SK-N-SH treated with all-trans-retinoic acid at 6 μM for 48 hours (cell line): ENCODE results near the gene FOSL1.

Source experiments
- ATAC-seq: fragments of 200-7000 bp; cut with Tn5 transposase; 3 replicates; pipeline ENCODE4 v1.9.1; 2020; ENCODE audit warnings: mild to moderate bottlenecking, moderate library complexity
- ARNTL ChIP-seq: fragments of 450-650 bp; formaldehyde crosslinking; IDR thresholded peaks from 2 replicates; pipeline ENCODE4 v1.5.0; 2020; ENCODE audit warnings: low read depth, mild to moderate bottlenecking, moderate library complexity, borderline replicate concordance
- BACH2 ChIP-seq: fragments of 250-450 bp; sonication (Bioruptor Pico); IDR thresholded peaks from 2 replicates; pipeline ENCODE4 v1.9.0; 2021; ENCODE audit warnings: mild to moderate bottlenecking, borderline replicate concordance
- CREB5 ChIP-seq: fragments of 250-450 bp; sonication (Bioruptor Pico); IDR thresholded peaks from 2 replicates; pipeline ENCODE4 v1.5.1; 2020; ENCODE audit warnings: low read depth, mild to moderate bottlenecking, moderate library complexity
- CSDC2 ChIP-seq: fragments of 250-450 bp; sonication (Bioruptor Pico); IDR thresholded peaks from 2 replicates; pipeline ENCODE4 v1.5.0; 2020; ENCODE audit warnings: mild to moderate bottlenecking, moderate library complexity
- CSRNP3 ChIP-seq: fragments of 250-450 bp; sonication (Bioruptor Pico); IDR thresholded peaks from 2 replicates; pipeline ENCODE4 v1.5.1; 2021; ENCODE audit warnings: mild to moderate bottlenecking, moderate library complexity
- ESRRG ChIP-seq: fragments of 250-450 bp; sonication (Bioruptor Pico); IDR thresholded peaks from 2 replicates; pipeline ENCODE4 v1.6.1; 2021; ENCODE audit warnings: mild to moderate bottlenecking
- GLIS3 ChIP-seq: fragments of 250-450 bp; sonication (Bioruptor Pico); IDR thresholded peaks from 2 replicates; pipeline ENCODE4 v1.5.0; 2020; ENCODE audit warnings: mild to moderate bottlenecking, moderate library complexity
- OSR1 ChIP-seq: fragments of 250-450 bp; sonication (Bioruptor Pico); IDR thresholded peaks from 2 replicates; pipeline ENCODE4 v1.8.0; 2022; ENCODE audit warnings: moderate library complexity, mild to moderate bottlenecking, inconsistent platforms
- PATZ1 ChIP-seq: fragments of 250-450 bp; sonication (Bioruptor Pico); IDR thresholded peaks from 2 replicates; pipeline ENCODE4 v1.8.0; 2020; ENCODE audit warnings: mild to moderate bottlenecking, moderate library complexity, borderline replicate concordance
- POU6F1 ChIP-seq: fragments of 250-450 bp; sonication (Bioruptor Pico); IDR thresholded peaks from 2 replicates; pipeline ENCODE4 v1.8.0; 2021; ENCODE audit warnings: low read depth, mild to moderate bottlenecking, moderate library complexity, borderline replicate concordance
- PPARA ChIP-seq: fragments of 250-450 bp; sonication (Bioruptor Pico); IDR thresholded peaks from 2 replicates; pipeline ENCODE4 v1.5.0; 2020; ENCODE audit warnings: mild to moderate bottlenecking, borderline replicate concordance
- RARB ChIP-seq: fragments of 250-450 bp; sonication (Bioruptor Pico); IDR thresholded peaks from 2 replicates; pipeline ENCODE4 v1.8.0; 2021; ENCODE audit warnings: mild to moderate bottlenecking, moderate library complexity
- SNAI2 ChIP-seq: fragments of 250-450 bp; sonication (Bioruptor Pico); IDR thresholded peaks from 2 replicates; pipeline ENCODE4 v1.5.0; 2020; ENCODE audit warnings: mild to moderate bottlenecking, moderate library complexity
- TCF4 ChIP-seq: fragments of 250-450 bp; sonication (Bioruptor Pico); IDR thresholded peaks from 2 replicates; pipeline ENCODE4 v1.8.0; 2021; ENCODE audit warnings: mild to moderate bottlenecking, moderate library complexity, borderline replicate concordance
- TOX ChIP-seq: fragments of 250-450 bp; sonication (Bioruptor Pico); IDR thresholded peaks from 2 replicates; pipeline ENCODE4 v1.8.0; 2021; ENCODE audit warnings: mild to moderate bottlenecking, moderate library complexity, borderline replicate concordance
- TSHZ2 ChIP-seq: fragments of 250-450 bp; sonication (Bioruptor Pico); IDR thresholded peaks from 2 replicates; pipeline ENCODE4 v1.5.0; 2020; ENCODE audit warnings: mild to moderate bottlenecking, moderate library complexity
- ZC3H10 ChIP-seq: fragments of 250-450 bp; sonication (Bioruptor Pico); IDR thresholded peaks from 2 replicates; pipeline ENCODE4 v1.5.1; 2021; ENCODE audit warnings: mild to moderate bottlenecking, moderate library complexity
- ZFP3 ChIP-seq: fragments of 250-450 bp; sonication (Bioruptor Pico); IDR thresholded peaks from 2 replicates; pipeline ENCODE4 v1.5.0; 2020; ENCODE audit warnings: mild to moderate bottlenecking, moderate library complexity
- ZNF565 ChIP-seq: fragments of 450-650 bp; formaldehyde crosslinking; conservative IDR thresholded peaks from 2 replicates; pipeline ENCODE4 v1.5.0; 2020; ENCODE audit warnings: low read depth, mild to moderate bottlenecking, moderate library complexity
- ZNF70 ChIP-seq: fragments of 450-650 bp; formaldehyde crosslinking; IDR thresholded peaks from 2 replicates; pipeline ENCODE4 v1.5.0; 2020; ENCODE audit warnings: mild to moderate bottlenecking, moderate library complexity

FOSL1 gene

GRCh38 chr11:65927904-65928397 is 27.8 kb upstream of the FOSL1 start:
- ATAC-seq: no peak
- TF ChIP-seq POU6F1 (CRISPR knock-in tag) (no peak), CSDC2 (no peak), ZC3H10 (CRISPR knock-in tag) (no peak), TCF4 (CRISPR knock-in tag) (no peak), SNAI2 (CRISPR knock-in tag) (no peak), ZFP3 (CRISPR knock-in tag) (no peak), OSR1 (CRISPR knock-in tag) (no peak), GLIS3 (no peak), CREB5 (CRISPR knock-in tag) (no peak), ZNF70 (CRISPR knock-in tag) (no peak), ZNF565 (CRISPR knock-in tag) (no peak), ESRRG (no peak), PPARA (CRISPR knock-in tag) (no peak), RARB (CRISPR knock-in tag) (no peak)
- TF ChIP-seq, all 23 proteins: peak for 0

- ATAC-seq: peak; percentile 31; the same call in 2 of the 3 replicates
- TF ChIP-seq TSHZ2 (CRISPR knock-in tag) (no peak), OSR1 (CRISPR knock-in tag) (no peak), PPARA (CRISPR knock-in tag) (no peak), ZNF70 (CRISPR knock-in tag) (no peak), RARB (CRISPR knock-in tag) (no peak), PATZ1 (CRISPR knock-in tag) (no peak), BACH2 (CRISPR knock-in tag) (no peak), ESRRG (no peak), ZC3H10 (CRISPR knock-in tag) (no peak), GLIS3 (no peak), TOX (CRISPR knock-in tag) (no peak), POU6F1 (CRISPR knock-in tag) (no peak), ARNTL (no peak), CSRNP3 (CRISPR knock-in tag) (no peak)
Observed at GRCh38 chr11:65925397-65925796, 25.2 kb upstream of the FOSL1 start.
